GM12864 (cell line): ENCODE results near the gene WDR36.

Experiments
- DNase-seq: peaks from one replicate; pipeline ENCODE4 v3.0.0-alpha.2; 2011; ENCODE audit warnings: low read depth
- H3K4me3 ChIP-seq: 2 replicates; pipeline ENCODE4 v1.5.1; 2011; ENCODE audit warnings: mild to moderate bottlenecking, low read depth, low read length, control low read depth
- TF ChIP-seq, protein P1 (sequence below): IDR thresholded peaks from 2 replicates; pipeline ENCODE4 v1.5.1; 2011; ENCODE audit warnings: low read depth, mild to moderate bottlenecking, moderate library complexity, low read length, control low read depth, inconsistent platforms; ENCODE audit errors: missing control alignments

WDR36 gene

DNA sequence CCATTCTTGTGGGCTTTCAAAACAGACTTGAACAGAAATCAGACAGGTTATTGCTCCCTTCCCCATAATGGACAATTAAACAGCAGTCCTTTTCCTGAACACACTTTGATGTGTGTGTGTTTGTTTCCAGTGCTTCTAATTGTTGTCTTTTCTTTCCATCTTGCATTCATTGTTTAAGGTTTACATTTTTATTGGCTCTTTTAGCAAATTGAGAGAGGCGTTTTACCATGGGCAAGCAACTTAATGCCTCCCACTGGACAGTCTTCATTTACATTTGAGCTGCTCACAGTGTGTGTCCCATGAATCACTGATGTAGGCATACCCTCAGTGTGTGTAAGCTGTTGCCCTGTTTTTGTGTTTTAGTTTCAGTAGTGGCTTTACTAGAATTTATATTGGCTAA is 25.0 kb downstream of the WDR36 start:
- no peak for DNase-seq
- TF ChIP-seq, protein P1, sequence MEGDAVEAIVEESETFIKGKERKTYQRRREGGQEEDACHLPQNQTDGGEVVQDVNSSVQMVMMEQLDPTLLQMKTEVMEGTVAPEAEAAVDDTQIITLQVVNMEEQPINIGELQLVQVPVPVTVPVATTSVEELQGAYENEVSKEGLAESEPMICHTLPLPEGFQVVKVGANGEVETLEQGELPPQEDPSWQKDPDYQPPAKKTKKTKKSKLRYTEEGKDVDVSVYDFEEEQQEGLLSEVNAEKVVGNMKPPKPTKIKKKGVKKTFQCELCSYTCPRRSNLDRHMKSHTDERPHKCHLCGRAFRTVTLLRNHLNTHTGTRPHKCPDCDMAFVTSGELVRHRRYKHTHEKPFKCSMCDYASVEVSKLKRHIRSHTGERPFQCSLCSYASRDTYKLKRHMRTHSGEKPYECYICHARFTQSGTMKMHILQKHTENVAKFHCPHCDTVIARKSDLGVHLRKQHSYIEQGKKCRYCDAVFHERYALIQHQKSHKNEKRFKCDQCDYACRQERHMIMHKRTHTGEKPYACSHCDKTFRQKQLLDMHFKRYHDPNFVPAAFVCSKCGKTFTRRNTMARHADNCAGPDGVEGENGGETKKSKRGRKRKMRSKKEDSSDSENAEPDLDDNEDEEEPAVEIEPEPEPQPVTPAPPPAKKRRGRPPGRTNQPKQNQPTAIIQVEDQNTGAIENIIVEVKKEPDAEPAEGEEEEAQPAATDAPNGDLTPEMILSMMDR = no peak
- H3K4me3 ChIP-seq = no peak overlapping the region

DNA sequence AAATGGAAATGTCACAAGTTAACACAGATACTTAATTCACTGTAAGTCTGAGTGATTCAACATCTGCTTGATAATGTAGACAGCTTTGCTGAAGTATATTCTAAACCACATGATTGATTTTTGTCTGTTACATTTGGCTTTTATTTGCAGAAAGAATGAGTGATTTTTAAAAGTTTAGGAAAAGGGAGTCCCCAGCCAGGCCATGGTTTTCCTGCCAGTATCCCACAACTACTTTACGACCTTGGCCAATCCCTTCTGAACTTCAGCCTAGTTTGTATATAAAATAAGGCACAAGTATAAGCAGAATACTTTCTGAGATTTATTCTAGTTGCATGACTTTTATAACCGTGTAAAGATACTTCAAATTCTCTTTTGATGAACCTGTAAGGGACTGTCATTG is 27.1 kb downstream of the WDR36 start:
- TF ChIP-seq, protein P1 = no peak
- H3K4me3 ChIP-seq = no peak overlapping the region
- DNase-seq = no peak

DNA sequence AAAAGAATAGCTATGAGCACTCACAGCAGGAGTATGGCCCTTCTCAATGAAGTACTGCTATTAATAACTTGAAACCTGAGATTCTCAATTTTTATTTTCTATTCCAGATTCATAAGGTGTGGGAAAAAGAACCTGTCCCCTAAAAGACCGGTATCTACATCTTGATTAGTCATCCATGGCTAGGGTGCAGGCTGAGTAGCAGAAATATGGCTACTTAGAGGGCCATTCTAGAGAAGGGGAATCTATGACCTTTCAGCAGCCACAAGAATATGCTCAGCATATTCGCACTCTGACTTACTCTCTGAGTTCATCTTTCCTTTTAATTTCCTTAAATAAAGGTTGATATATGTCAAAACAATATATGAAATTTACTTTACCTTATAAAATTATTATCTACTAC is 27.7 kb downstream of the WDR36 start:
- DNase-seq = no peak
- TF ChIP-seq, protein P1 = no peak
- H3K4me3 ChIP-seq = no peak overlapping the region

DNA sequence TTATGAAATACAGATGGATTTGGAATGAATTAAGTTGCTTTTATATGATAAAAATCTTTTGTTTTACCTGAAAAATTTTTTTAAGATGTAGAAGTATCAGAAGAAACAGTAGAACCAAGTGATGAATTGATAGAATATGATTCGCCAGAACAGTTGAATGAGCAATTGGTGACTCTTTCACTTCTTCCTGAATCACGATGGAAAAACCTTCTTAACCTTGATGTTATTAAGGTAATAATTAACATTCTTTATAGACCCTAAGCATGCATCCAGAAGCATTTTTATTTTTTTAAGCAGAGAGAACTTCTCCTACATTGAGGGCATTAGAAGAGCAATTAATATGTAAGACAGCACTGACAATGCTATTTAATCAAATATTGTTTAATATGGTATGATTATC is 28.8 kb downstream of the WDR36 start:
- no peak for DNase-seq
- TF ChIP-seq, protein P1 = no peak
- H3K4me3 ChIP-seq = no peak overlapping the region

DNA sequence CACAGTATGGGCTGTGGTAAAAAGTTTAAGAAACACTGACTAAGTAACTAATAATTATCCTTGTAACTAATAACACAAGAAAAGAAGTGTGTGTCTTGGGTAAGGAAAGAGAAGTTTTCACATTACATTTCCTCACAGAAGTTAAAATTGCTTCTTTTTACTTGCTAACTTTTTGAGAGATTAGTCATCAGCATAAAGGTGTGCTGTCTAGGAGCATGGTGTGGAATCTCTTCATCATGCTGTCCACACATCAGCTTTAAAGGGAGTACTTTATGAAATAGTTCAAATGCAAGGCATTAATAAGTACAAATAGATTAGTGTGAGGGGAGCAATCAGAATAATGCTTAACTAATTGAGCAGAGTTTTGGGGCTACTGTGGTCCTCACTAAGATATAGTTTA is 29.8 kb downstream of the WDR36 start:
- H3K4me3 ChIP-seq = no peak overlapping the region
- TF ChIP-seq, protein P1 = no peak
- DNase-seq = no peak

DNA sequence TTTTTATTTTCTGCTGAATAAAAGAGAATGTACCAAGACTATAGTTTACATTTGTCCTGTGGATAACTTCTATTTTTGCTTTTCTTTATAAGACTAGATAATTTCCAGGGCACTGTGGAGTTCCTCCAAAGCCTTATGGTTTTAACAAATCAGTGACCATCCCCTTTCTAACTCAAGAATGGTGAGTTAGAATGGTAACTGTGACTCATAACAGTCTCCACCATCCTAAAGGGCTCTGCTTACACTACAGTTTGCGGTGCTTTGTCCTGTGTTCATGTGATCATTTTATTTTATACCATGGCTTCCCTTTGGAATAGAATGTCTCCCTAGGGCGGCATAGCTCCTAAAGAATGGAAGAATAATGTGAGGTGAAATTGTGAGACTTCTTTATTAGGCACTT is 30.2 kb downstream of the WDR36 start:
- TF ChIP-seq, protein P1 = no peak
- no peak overlapping the region for H3K4me3 ChIP-seq
- no peak for DNase-seq

DNA sequence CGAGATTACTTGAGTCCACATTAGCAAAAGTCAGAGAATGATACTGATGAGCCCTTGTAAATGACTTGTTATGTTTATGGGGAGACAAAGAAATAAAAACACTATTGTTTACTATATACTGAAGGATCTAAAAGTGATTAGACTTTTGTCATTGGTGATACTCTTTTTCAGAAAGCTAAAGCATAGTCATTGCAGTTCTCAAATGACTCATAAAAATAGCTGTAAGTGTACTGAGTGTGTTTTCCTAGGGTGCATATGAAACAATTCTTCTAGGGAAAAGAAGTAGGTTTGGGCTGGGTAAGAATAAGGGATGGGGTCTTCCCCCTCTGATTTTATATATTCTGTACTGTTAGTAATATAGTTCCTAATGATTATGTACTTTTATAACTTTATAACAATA is 32.6 kb downstream of the WDR36 start:
- no peak overlapping the region for H3K4me3 ChIP-seq
- TF ChIP-seq, protein P1 = no peak
- DNase-seq = no peak
